Kidney glomerular epithelial cell (primary cell): ENCODE data around the gene PPAT.
A peak's percentile ranks its signal among the peaks of the same experiment; 100 is the strongest.

Experiments
- DNase-seq: peaks from one replicate; lab custom pipeline; 2025; lab: John Stamatoyannopoulos, UW

PPAT gene

DNA sequence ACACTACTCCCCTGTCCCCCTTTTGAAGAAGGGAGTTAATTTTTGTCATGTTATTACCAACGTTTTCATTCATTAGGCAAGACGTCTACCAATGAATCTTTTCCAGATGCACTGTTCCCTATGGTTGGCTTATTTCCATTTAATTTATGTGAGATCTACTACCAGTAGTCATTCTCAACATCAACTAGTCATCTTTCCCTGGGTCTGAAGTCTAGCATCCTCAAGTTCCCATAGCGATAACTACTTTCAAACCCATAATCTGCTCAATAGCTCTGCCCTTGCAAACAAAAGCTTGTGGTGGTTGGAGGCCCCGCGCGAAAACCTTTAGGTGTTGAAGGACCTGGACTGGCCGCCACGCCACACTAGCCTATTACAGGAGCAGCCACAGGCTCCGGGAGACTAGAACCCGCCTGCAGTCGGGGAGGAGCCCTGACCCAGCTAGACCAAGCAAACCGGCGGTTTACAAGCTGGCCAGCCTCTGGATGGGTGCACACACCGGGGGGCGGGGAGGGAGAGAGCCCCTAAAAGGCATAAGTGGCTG is 746 bp downstream of the PPAT start:
- peak; percentile 50 for DNase-seq

DNA sequence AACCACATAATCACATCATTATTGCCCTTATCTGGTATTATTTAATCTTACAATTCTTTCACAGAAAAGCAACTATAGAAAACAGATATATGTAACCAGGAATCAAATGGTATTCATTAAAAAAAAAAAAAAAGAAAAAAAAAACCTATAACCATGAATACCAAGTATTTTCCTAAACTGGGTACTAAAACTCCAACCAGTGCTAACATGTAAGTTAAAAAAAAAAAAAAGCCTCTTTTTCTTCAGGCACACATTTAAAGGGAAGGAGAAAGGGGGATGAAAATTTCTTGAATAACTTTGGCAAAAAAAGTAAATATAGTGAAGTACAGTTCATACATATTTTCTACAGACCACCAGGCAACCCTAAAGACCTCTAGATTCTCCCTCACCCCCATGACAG is 2.1 kb downstream of the PPAT start:
- no peak for DNase-seq

GRCh38 chr4:56430203-56430602 is 5.2 kb downstream of the PPAT start:
- DNase-seq: no peak

- DNase-seq: no peak
These were observed 8.2 kb downstream of the PPAT start for GRCh38 chr4:56427179-56427578.

- no peak for DNase-seq
These were observed 9.1 kb downstream of the PPAT start for GRCh38 chr4:56426273-56426672.

DNA sequence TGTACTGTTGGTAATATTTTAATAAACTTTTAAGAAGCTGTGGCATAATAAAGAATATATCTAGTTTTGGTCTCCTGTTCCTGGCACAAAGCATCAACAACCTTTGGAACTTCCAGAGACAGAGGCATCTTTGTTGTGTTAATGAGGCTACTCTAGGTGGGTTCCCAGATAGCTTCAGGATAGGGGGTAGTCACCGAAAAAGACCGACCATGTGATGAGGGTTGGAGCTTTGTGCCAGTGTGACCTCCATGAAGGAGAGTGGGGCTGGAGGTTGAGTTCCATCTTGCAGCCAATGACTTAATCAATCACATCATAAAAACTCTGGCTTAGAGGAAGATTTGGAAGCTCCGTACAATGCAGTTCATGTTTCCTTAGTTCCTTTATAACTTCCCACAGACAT is 9.9 kb downstream of the PPAT start:
- DNase-seq: no peak

- peak; percentile 50 for DNase-seq
These were observed 10.5 kb downstream of the PPAT start for GRCh38 chr4:56424697-56425514.

- no peak for DNase-seq
These were observed 11.2 kb downstream of the PPAT start for GRCh38 chr4:56424176-56424575.

DNA sequence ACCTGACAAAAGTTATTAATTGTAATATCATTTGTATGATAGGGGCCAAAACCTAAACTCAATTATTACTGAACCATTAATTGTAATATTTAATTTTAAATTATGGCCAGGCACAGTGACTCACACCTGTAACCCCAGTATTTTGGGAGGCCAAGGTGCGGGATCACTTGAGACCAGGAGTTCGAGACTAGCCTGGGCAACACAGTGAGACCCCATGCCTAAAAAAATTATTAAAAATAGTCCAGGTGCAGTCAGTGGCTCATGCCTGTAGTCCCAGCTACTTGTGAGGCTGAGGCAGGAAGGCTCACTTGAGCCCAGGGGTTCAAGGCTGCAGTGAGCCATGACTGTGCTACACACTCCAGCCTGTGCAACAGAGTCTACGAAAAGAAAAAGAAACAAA is 18.0 kb downstream of the PPAT start:
- no peak for DNase-seq

GRCh38 chr4:56416349-56416748 is 19.1 kb downstream of the PPAT start:
- no peak for DNase-seq

DNA sequence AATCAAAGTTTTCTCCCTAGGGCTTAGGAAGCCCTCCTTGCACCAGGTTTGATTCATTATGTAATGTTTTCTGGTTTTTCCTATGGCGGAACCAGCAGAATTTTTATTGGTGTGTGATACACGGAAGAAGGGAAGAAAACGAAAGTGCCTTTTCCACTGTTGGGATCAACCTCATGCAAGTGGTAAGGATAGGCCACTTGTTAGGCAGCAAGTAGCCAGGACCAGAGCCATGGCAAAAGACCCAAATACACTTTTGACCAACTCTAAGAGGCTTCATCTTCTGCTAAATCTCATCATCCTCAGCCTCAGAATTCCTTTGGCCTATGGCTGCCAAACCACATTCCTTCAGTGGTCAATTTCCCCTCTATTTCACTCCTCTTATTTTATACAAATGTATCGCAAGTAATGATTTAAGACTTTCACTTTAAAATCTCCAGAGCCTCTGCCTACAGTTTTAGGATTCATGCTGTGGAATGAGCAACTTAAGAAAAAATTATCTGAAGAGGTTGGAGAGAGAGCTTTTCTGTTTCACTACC is 21.2 kb downstream of the PPAT start:
- no peak for DNase-seq

- DNase-seq: peak; percentile 99
These were observed 25.0 kb downstream of the PPAT start for GRCh38 chr4:56410247-56411062.

GRCh38 chr4:56409511-56410090 is 25.8 kb downstream of the PPAT start:
- no peak for DNase-seq

DNA sequence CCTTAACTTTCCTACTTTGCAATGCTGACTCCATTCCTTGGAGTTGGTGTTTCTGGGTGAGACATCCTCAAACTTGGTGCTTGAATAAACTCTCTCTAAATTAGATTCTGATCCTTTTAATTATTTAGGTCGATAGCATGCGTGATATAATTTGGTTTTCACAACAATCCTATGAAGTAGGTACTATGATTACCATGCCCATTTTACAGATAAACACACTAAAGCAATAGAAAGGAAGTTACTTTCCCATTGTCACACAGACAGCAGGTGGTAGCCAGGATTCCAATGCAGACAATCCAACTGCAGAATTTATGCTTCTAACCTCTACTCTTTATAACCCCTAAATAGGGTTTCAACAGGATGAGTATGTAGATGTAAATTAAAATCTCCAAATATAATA is 26.4 kb downstream of the PPAT start:
- DNase-seq: no peak

DNA sequence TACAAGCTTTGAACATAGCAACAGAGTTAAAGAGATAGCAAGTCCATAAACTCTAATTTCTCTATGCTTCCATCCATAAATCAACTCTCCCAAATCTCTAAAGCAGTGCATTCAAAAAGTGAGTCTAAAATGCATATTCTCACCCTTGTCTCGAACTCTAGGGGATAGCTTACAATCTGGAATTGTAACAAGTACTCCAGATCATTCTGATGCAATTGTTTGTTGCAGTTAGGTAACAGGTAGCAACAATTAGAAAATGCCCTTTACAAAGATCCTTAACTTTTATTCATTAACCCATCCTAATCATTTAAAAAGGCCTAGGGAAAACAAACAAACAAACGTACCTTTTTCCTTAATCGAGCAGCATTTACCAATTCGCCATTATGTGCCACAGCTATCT is 29.3 kb downstream of the PPAT start:
- no peak for DNase-seq

- no peak for DNase-seq
These were observed 30.4 kb downstream of the PPAT start for GRCh38 chr4:56405016-56405415.

- no peak for DNase-seq
These were observed 34.9 kb downstream of the PPAT start for GRCh38 chr4:56400560-56400959.

DNA sequence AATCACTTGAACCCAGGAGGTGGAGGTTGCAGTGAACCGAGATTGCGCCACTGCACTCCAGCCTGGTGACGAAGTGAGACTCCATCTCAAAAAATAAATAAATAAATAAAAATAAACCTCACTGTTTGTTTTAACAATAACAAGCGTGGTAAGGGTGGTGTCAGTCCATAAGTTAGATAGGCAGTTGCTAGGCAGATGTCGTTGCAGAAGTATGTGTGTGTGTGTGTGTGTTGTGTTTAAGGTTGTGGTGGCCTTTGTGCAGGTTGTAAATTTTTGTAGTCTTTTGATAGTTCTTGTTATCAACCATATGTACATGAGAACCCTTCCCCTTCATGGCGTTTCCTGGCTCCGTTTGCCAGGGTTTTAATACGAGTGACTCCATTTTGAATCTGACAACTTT is 44.1 kb downstream of the PPAT start:
- DNase-seq: no peak

DNA sequence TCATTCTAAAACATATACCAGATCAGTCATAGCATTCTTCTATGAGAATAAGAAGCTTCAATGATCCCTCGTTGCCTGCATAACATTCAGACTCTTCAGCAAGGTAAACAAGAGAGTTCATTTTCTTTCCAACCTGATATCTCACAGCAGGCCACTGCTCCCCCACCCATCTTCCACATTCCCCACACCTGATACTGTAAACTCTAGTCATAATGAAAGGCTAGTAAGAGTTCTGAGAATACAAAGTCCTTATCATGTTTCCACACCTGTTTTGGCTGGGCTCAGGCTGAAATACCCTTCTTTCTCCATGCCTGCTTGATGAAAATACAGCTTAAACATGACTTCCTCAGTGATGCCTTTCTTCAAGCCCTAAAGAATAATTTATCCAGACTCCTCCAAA is 45.9 kb downstream of the PPAT start:
- no peak for DNase-seq

DNA sequence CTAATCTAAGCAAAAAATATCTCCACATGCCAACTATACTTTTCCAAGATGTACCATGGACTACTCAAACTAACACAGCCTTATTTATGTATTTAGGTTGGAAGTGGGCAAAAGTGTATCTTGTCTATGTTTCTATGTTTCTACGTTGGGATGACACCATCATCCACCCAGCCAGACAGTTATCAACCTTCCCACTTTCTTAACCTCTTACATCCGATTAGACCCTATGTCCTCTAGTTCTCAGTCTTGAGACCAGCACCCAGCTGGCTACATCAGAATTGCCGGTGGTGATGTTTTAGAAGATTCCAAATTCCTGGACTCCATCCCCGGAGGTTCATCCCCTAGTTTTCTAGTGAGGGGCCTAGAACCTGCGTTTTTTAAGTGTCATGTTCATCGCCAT is 47.1 kb downstream of the PPAT start:
- no peak for DNase-seq

DNA sequence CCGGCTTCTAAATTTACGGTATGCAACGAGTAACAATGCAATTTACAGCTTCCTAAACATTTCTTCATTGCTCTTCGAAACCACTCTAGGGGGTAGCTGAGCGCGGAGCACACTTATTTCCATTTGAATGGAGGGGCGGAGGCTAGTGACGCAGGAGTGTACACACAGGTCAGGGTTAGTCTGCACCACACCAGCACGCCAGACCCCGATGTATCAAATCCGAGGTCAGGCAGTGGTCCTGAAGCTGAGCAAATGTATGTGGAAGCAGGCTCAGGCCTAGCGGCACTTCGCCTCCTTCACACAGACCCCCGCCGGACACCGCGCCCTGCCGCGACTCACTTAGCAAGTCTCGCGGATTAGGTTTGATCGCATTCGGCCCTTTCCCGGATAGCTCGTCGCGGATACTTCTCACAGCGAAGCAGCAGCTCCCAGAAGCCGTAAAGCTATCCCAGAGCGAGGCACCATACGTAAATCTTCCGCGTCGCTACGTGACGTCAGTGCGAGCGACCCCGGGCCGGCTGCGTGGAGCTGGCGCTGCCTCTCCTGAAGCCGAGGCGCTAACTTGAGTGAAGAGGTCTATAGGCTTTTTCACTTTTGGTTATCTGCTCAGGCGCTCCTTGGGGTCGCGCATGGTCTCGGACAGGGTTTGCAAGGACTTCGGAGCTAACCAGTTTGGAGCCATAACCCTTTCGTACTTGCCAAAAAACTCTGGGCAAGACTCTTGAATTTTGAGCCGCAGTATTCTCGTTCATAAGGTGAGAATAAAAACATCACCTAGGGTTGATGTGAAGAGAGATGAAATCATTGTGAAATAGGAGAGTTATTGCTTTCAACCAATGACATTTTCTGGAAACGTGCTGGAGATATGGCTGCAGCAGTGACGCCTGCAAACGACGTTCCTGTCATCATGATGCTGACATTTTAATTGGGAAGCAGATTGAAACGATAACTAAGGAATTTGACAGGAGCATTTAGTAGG is 48.1 kb downstream of the PPAT start, which contains the start of gene AASDH:
TSS of gene AASDH (minus strand) at position 469 of the 979 bp plus-strand sequence. CDS start 3,192 bp downstream, outside the sequence.
- DNase-seq: peak; percentile 91
